ENCODE results near the gene DOLK. TPM values are rescaled to one million over a fixed set of nuclear protein-coding genes. Genes with fewer than 3 reads are reported as not detected.
A peak's percentile ranks its signal among the peaks of the same experiment; 100 is the strongest.

The DOLK gene
- total RNA-seq, 1 donor from 2014 or later: 8.4 TPM

DNA sequence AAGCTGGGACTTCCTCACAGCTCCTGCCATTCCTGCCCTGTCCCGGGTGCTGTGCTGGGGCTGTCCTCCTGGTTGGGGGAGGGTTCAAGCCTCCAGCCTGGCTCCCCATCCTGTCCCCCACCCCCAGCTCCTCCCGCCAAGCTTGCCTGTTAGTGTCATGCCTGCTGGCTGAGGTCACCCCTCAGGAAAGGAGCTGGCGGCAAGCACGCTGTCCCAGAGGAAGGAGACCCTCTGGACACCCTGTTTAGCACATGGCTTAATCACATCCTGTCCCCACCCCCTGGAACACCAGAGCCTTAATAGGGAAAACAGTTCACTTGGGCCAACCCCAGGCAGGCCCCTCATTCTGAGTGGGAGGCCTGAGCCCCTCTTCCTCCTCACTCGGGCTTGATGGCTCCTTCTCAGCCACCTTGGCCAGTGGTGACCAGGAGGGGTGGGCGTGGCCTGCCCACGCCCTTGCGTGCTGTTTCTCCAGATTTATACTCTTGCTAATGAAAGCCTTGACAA, 35.8 kb downstream of the DOLK start:
- H3K4me1 ChIP-seq: peaks cover 92% of the 10 kb centered on the region
- H3K9me3 ChIP-seq (replicated peaks): no peaks in the 10 kb centered on the region
- TF ChIP-seq, protein P1, sequence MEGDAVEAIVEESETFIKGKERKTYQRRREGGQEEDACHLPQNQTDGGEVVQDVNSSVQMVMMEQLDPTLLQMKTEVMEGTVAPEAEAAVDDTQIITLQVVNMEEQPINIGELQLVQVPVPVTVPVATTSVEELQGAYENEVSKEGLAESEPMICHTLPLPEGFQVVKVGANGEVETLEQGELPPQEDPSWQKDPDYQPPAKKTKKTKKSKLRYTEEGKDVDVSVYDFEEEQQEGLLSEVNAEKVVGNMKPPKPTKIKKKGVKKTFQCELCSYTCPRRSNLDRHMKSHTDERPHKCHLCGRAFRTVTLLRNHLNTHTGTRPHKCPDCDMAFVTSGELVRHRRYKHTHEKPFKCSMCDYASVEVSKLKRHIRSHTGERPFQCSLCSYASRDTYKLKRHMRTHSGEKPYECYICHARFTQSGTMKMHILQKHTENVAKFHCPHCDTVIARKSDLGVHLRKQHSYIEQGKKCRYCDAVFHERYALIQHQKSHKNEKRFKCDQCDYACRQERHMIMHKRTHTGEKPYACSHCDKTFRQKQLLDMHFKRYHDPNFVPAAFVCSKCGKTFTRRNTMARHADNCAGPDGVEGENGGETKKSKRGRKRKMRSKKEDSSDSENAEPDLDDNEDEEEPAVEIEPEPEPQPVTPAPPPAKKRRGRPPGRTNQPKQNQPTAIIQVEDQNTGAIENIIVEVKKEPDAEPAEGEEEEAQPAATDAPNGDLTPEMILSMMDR (IDR thresholded peaks at IDR 0.05; ENCODE audit: borderline replicate concordance): no peak
- intact Hi-C loops (cut with micrococcal nuclease): no loop called here
- H3K27me3 ChIP-seq (ENCODE audit: low read depth): no peaks in the 10 kb centered on the region
- peak overlapping the region; percentile 90 for H3K27ac ChIP-seq (replicated peaks)
- peak; percentile 78 for DNase-seq
- peaks cover 52% of the 10 kb centered on the region for H3K36me3 ChIP-seq
- peak overlapping the region; percentile 29 for H3K4me3 ChIP-seq

DNA sequence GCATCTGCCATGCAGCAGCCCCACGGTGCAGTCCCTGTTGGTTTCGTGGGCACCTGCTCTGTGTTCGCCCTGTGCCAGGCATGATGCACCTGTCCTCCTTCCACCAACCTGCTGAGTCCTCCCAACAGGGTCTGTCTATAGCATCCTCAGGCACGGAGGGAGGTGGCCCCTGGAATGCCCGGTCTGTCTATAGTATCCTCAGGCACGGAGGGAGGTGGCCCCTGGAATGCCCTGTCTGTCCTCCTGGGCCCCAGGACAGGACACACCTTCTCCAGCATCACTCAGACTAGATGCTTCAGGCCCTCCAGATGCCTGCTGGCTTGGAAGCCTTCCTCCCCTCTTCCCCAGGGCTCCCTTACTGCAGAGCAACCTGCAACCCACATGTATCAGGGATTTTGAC, 36.5 kb downstream of the DOLK start:
- TF ChIP-seq, protein P1 (IDR thresholded peaks at IDR 0.05; ENCODE audit: borderline replicate concordance): no peak
- H3K27ac ChIP-seq (replicated peaks): peak overlapping the region; percentile 90
- peaks cover 87% of the 10 kb centered on the region for H3K4me1 ChIP-seq
- peaks cover 45% of the 10 kb centered on the region for H3K36me3 ChIP-seq
- no peaks in the 10 kb centered on the region for H3K9me3 ChIP-seq (replicated peaks)
- DNase-seq: no peak
- H3K27me3 ChIP-seq (ENCODE audit: low read depth): no peaks in the 10 kb centered on the region
- peak overlapping the region; percentile 29 for H3K4me3 ChIP-seq
- intact Hi-C loops (cut with micrococcal nuclease): no loop called here

DNA sequence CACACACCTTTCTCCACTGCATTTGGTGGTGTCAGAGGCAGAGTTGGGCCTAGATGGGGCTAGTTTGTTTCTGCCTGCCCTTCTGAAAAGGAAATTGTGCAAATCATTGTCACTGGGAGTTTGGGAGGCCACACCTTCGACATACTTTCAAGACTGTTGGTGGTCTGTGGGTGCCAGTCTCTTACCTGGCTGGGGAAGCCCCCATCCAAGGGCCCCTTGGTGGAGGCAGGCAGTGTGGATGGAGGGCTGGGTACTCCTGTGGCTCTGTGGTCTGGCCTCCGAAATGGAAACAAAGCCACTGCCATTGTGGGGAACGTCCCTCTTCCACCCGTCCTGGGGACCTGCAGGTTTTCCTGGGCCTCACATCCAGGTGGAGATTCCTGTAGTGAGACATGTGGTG, 37.5 kb downstream of the DOLK start:
- TF ChIP-seq, protein P1 (IDR thresholded peaks at IDR 0.05; ENCODE audit: borderline replicate concordance): no peak
- intact Hi-C loops (cut with micrococcal nuclease): no loop called here
- Histone ChIP-seq H3K4me1 (peaks cover 77% of the 10 kb centered on the region), H3K9me3 (replicated peaks) (no peaks in the 10 kb centered on the region), H3K27ac (replicated peaks) (peak overlapping the region; percentile 90), H3K27me3 (ENCODE audit: low read depth) (no peaks in the 10 kb centered on the region), H3K36me3 (peaks cover 41% of the 10 kb centered on the region), H3K4me3 (no peak overlapping the region)
- DNase-seq: no peak

DNA sequence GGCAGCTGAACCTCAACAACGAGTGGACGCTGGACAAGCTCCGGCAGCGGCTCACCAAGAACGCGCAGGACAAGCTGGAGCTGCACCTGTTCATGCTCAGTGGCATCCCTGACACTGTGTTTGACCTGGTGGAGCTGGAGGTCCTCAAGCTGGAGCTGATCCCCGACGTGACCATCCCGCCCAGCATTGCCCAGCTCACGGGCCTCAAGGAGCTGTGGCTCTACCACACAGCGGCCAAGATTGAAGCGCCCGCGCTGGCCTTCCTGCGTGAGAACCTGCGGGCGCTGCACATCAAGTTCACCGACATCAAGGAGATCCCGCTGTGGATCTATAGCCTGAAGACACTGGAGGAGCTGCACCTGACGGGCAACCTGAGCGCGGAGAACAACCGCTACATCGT, 39.0 kb downstream of the DOLK start:
- intact Hi-C loops (cut with micrococcal nuclease): no loop called here
- H3K36me3 ChIP-seq: peaks cover 34% of the 10 kb centered on the region
- TF ChIP-seq, protein P1 (IDR thresholded peaks at IDR 0.05; ENCODE audit: borderline replicate concordance): no peak

DNA sequence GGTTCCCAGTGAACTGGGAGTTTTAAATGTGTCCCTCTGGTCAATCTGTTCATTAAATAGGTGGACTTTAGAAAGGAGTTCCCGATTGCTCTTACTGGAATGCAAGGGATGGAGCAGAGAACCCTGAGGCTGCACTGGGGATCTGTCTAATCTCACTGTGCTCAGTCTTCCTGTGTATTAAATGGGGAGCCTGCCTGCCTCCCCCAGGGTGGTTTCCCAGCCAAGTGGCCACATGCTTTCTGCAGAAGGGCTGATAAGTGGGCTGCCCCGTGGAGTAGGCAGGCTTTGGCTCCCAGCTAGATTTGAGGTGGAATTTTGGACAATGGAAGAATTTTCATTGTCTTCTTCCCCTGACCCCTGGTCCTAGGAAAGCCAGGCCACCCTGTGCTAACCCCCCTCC, 40.7 kb downstream of the DOLK start:
- peaks cover 37% of the 10 kb centered on the region for H3K36me3 ChIP-seq
- H3K27me3 ChIP-seq (ENCODE audit: low read depth): no peaks in the 10 kb centered on the region
- peaks cover 73% of the 10 kb centered on the region for H3K4me1 ChIP-seq
- H3K27ac ChIP-seq (replicated peaks): peak overlapping the region; percentile 48
- TF ChIP-seq, protein P1 (IDR thresholded peaks at IDR 0.05; ENCODE audit: borderline replicate concordance): no peak
- no peak for DNase-seq
- no peaks in the 10 kb centered on the region for H3K9me3 ChIP-seq (replicated peaks)
- H3K4me3 ChIP-seq: no peak overlapping the region
- intact Hi-C loops (cut with micrococcal nuclease): no loop called here

More for the DNA sequence above, 39.0 kb downstream of the DOLK start:
- Histone ChIP-seq H3K4me3 (no peak overlapping the region), H3K9me3 (replicated peaks) (no peaks in the 10 kb centered on the region), H3K27me3 (ENCODE audit: low read depth) (no peaks in the 10 kb centered on the region), H3K4me1 (peaks cover 73% of the 10 kb centered on the region), H3K27ac (replicated peaks) (no peak overlapping the region)
- no peak for DNase-seq
